ENCODE results near the gene FAM117B.
"Not testable (repeated sequence)": the region's sequence is repeated elsewhere in the genome, so short reads cannot be mapped to it uniquely, and the experiment has no call there.

FAM117B gene

GRCh38 chr2:202705446-202706020, 70.8 kb downstream of the FAM117B start:
- no peak for DNase-seq

GRCh38 chr2:202714971-202715935, 80.5 kb downstream of the FAM117B start:
- DNase-seq: not testable (repeated sequence)

- DNase-seq: no peak
Measured at GRCh38 chr2:202716114-202716718, 81.4 kb downstream of the FAM117B start.

- DNase-seq: no peak
Measured at GRCh38 chr2:202716953-202717597, 82.3 kb downstream of the FAM117B start.

- DNase-seq: no peak
Measured at GRCh38 chr2:202717598-202718310, 83.0 kb downstream of the FAM117B start.

- DNase-seq: no peak
Measured at GRCh38 chr2:202718614-202719013, 83.8 kb downstream of the FAM117B start.

- DNase-seq: no peak
Measured at GRCh38 chr2:202720226-202720625, 85.5 kb downstream of the FAM117B start.

GRCh38 chr2:202721621-202722020, 86.9 kb downstream of the FAM117B start:
- DNase-seq: no peak

GRCh38 chr2:202723746-202724145, 89.0 kb downstream of the FAM117B start:
- DNase-seq: no peak

GRCh38 chr2:202726070-202726469, 91.3 kb downstream of the FAM117B start:
- no peak for DNase-seq

- DNase-seq: no peak
Measured at GRCh38 chr2:202736826-202737225, 102.1 kb downstream of the FAM117B start.

GRCh38 chr2:202743613-202744012, 108.8 kb downstream of the FAM117B start:
- no peak for DNase-seq

- no peak for DNase-seq
Measured at GRCh38 chr2:202749477-202749876, 114.7 kb downstream of the FAM117B start.

- DNase-seq: no peak
Measured at GRCh38 chr2:202750763-202751427, 116.1 kb downstream of the FAM117B start.

GRCh38 chr2:202752071-202752470, 117.3 kb downstream of the FAM117B start:
- no peak for DNase-seq

- no peak for DNase-seq
Measured at GRCh38 chr2:202754936-202755335, 120.2 kb downstream of the FAM117B start.

GRCh38 chr2:202756598-202756997, 121.8 kb downstream of the FAM117B start:
- DNase-seq: no peak

- DNase-seq: no peak
Measured at GRCh38 chr2:202757339-202757738, 122.6 kb downstream of the FAM117B start.

GRCh38 chr2:202758128-202758527, 123.4 kb downstream of the FAM117B start:
- DNase-seq: no peak

GRCh38 chr2:202758604-202759003, 123.8 kb downstream of the FAM117B start:
- no peak for DNase-seq

- no peak for DNase-seq
Measured at GRCh38 chr2:202760848-202761247, 126.1 kb downstream of the FAM117B start.

- no peak for DNase-seq
Measured at GRCh38 chr2:202762556-202762955, 127.8 kb downstream of the FAM117B start.
